PFSK-1 (cell line): ENCODE results near the gene AFDN.

Experiments
- FOXP2 ChIP-seq: optimal IDR thresholded peaks from 2 replicates; pipeline ENCODE3; 2011; ENCODE audit warnings: borderline replicate concordance, control low read depth, inconsistent platforms; ENCODE audit not compliant: insufficient read depth; ENCODE audit errors: extremely low read length, extremely low read depth
- POLR2AphosphoS5 ChIP-seq: IDR thresholded peaks from 2 replicates; pipeline ENCODE4 v1.6.1; 2012; ENCODE audit warnings: low read depth, mild to moderate bottlenecking, control low read depth, low read length, moderate library complexity
- REST ChIP-seq, 2 experiments: IDR thresholded peaks; 2 replicates each; pipeline versions ENCODE4 v1.6.1 to v1.8.0; 2011 to 2012; ENCODE audit warnings: low read depth in 2 of 2, low read length in 2 of 2, control low read depth in 1 of 2, inconsistent platforms in 1 of 2, mild to moderate bottlenecking in 1 of 2, moderate library complexity in 1 of 2; ENCODE audit not compliant: insufficient read depth in 1 of 2
- SIN3A ChIP-seq: IDR thresholded peaks from 2 replicates; pipeline ENCODE4 v1.6.1; 2012; ENCODE audit warnings: mild to moderate bottlenecking, low read length, moderate library complexity, borderline replicate concordance; ENCODE audit not compliant: insufficient read depth
- TAF1 ChIP-seq: IDR thresholded peaks from 2 replicates; pipeline ENCODE4 v1.6.1; 2012; ENCODE audit warnings: low read length, control low read depth, borderline replicate concordance; ENCODE audit not compliant: insufficient read depth

GRCh38 chr6:167879612-167880011 is 52.9 kb downstream of the AFDN start:
- no peak for TF ChIP-seq TAF1
- TF ChIP-seq SIN3A = no peak
- no peak for TF ChIP-seq REST (IDR thresholded peaks at IDR 0.05; ENCODE audit: insufficient read depth in 1 of 2, low read depth in 2 of 2, low read length in 2 of 2)
- no peak for TF ChIP-seq POLR2AphosphoS5
- no peak for TF ChIP-seq FOXP2
